Mononuclear cell (primary cell): ENCODE data around the gene MYO10. TPM values are rescaled to one million over a fixed set of nuclear protein-coding genes. Genes with fewer than 3 reads are reported as not detected.

Source experiments
- H3K27me3 ChIP-seq: 2 replicates; pipeline ENCODE4 v1.6.0; 2011; ENCODE audit warnings: low read length, control low read depth; ENCODE audit not compliant: insufficient read depth
- H3K4me1 ChIP-seq: 2 replicates; pipeline ENCODE4 v1.5.1; 2011; ENCODE audit warnings: mild to moderate bottlenecking, low read length, control low read depth; ENCODE audit not compliant: insufficient read depth
- H3K4me3 ChIP-seq: 2 replicates; pipeline ENCODE4 v1.5.1; 2011; ENCODE audit warnings: mild to moderate bottlenecking, low read length, moderate library complexity
- H3K9me3 ChIP-seq: 2 replicates; pipeline ENCODE4 v1.5.1; 2011; ENCODE audit warnings: low read depth, mild to moderate bottlenecking, control low read depth, low read length
- total RNA-seq: library from RNA; depleted of rRNA; stranded (reverse); fragments of >200 nt; gene quantifications from one replicate; pipeline ENCODE4 v1.2.3, GENCODE V29; 2012

Gene MYO10
- total RNA-seq, 1 donor: 1.0 TPM

GRCh38 chr5:16871746-16872339 lies 64.2 kb downstream of the MYO10 start:
- H3K4me1 ChIP-seq: no peaks in the 10 kb centered on the region
- H3K9me3 ChIP-seq: no peaks in the 10 kb centered on the region
- no peaks in the 10 kb centered on the region for H3K27me3 ChIP-seq
- H3K4me3 ChIP-seq: no peak overlapping the region

- H3K4me1 ChIP-seq: no peaks in the 10 kb centered on the region
- no peaks in the 10 kb centered on the region for H3K9me3 ChIP-seq
- no peak overlapping the region for H3K4me3 ChIP-seq
- H3K27me3 ChIP-seq: no peaks in the 10 kb centered on the region
These were observed 65.2 kb downstream of the MYO10 start for GRCh38 chr5:16870878-16871277.

GRCh38 chr5:16869821-16870796 lies 66.0 kb downstream of the MYO10 start:
- no peaks in the 10 kb centered on the region for H3K27me3 ChIP-seq
- no peaks in the 10 kb centered on the region for H3K9me3 ChIP-seq
- no peak overlapping the region for H3K4me3 ChIP-seq
- no peaks in the 10 kb centered on the region for H3K4me1 ChIP-seq

- Histone ChIP-seq H3K4me1 (no peaks in the 10 kb centered on the region), H3K27me3 (no peaks in the 10 kb centered on the region), H3K9me3 (no peaks in the 10 kb centered on the region), H3K4me3 (no peak overlapping the region)
These were observed 68.5 kb downstream of the MYO10 start for GRCh38 chr5:16867577-16867953.

- Histone ChIP-seq H3K4me3 (no peak overlapping the region), H3K4me1 (no peaks in the 10 kb centered on the region), H3K9me3 (no peaks in the 10 kb centered on the region), H3K27me3 (no peaks in the 10 kb centered on the region)
These were observed 69.1 kb downstream of the MYO10 start for GRCh38 chr5:16866795-16867576.

GRCh38 chr5:16866273-16866672 lies 69.8 kb downstream of the MYO10 start:
- Histone ChIP-seq H3K4me3 (no peak overlapping the region), H3K27me3 (no peaks in the 10 kb centered on the region), H3K4me1 (no peaks in the 10 kb centered on the region), H3K9me3 (no peaks in the 10 kb centered on the region)

GRCh38 chr5:16865151-16865550 lies 70.9 kb downstream of the MYO10 start:
- H3K27me3 ChIP-seq: no peaks in the 10 kb centered on the region
- H3K4me1 ChIP-seq: no peaks in the 10 kb centered on the region
- H3K4me3 ChIP-seq: no peak overlapping the region
- H3K9me3 ChIP-seq: no peaks in the 10 kb centered on the region

GRCh38 chr5:16864631-16865131 lies 71.4 kb downstream of the MYO10 start:
- H3K4me1 ChIP-seq: no peaks in the 10 kb centered on the region
- H3K9me3 ChIP-seq: no peaks in the 10 kb centered on the region
- no peak overlapping the region for H3K4me3 ChIP-seq
- no peaks in the 10 kb centered on the region for H3K27me3 ChIP-seq

GRCh38 chr5:16863469-16863946 lies 72.6 kb downstream of the MYO10 start:
- Histone ChIP-seq H3K4me1 (no peaks in the 10 kb centered on the region), H3K4me3 (no peak overlapping the region), H3K9me3 (no peaks in the 10 kb centered on the region), H3K27me3 (no peaks in the 10 kb centered on the region)

GRCh38 chr5:16862777-16863176 lies 73.3 kb downstream of the MYO10 start:
- Histone ChIP-seq H3K27me3 (no peaks in the 10 kb centered on the region), H3K4me3 (no peak overlapping the region), H3K4me1 (no peaks in the 10 kb centered on the region), H3K9me3 (no peaks in the 10 kb centered on the region)

- no peaks in the 10 kb centered on the region for H3K4me1 ChIP-seq
- H3K9me3 ChIP-seq: no peaks in the 10 kb centered on the region
- H3K27me3 ChIP-seq: no peaks in the 10 kb centered on the region
- H3K4me3 ChIP-seq: no peak overlapping the region
These were observed 76.7 kb downstream of the MYO10 start for GRCh38 chr5:16859346-16859745.

- H3K4me3 ChIP-seq: no peak overlapping the region
- no peaks in the 10 kb centered on the region for H3K4me1 ChIP-seq
- H3K9me3 ChIP-seq: no peaks in the 10 kb centered on the region
- H3K27me3 ChIP-seq: no peaks in the 10 kb centered on the region
These were observed 77.9 kb downstream of the MYO10 start for GRCh38 chr5:16858151-16858550.

GRCh38 chr5:16857635-16858034 lies 78.5 kb downstream of the MYO10 start:
- no peaks in the 10 kb centered on the region for H3K27me3 ChIP-seq
- H3K4me3 ChIP-seq: no peak overlapping the region
- H3K9me3 ChIP-seq: no peaks in the 10 kb centered on the region
- H3K4me1 ChIP-seq: no peaks in the 10 kb centered on the region

- no peak overlapping the region for H3K4me3 ChIP-seq
- H3K9me3 ChIP-seq: no peaks in the 10 kb centered on the region
- H3K4me1 ChIP-seq: no peaks in the 10 kb centered on the region
- H3K27me3 ChIP-seq: no peaks in the 10 kb centered on the region
These were observed 79.6 kb downstream of the MYO10 start for GRCh38 chr5:16856531-16856930.

- Histone ChIP-seq H3K27me3 (no peaks in the 10 kb centered on the region), H3K4me3 (no peak overlapping the region), H3K9me3 (no peaks in the 10 kb centered on the region), H3K4me1 (no peaks in the 10 kb centered on the region)
These were observed 80.2 kb downstream of the MYO10 start for GRCh38 chr5:16855898-16856297.
